ENCODE data around the gene C7orf25.

The C7orf25 gene

DNA sequence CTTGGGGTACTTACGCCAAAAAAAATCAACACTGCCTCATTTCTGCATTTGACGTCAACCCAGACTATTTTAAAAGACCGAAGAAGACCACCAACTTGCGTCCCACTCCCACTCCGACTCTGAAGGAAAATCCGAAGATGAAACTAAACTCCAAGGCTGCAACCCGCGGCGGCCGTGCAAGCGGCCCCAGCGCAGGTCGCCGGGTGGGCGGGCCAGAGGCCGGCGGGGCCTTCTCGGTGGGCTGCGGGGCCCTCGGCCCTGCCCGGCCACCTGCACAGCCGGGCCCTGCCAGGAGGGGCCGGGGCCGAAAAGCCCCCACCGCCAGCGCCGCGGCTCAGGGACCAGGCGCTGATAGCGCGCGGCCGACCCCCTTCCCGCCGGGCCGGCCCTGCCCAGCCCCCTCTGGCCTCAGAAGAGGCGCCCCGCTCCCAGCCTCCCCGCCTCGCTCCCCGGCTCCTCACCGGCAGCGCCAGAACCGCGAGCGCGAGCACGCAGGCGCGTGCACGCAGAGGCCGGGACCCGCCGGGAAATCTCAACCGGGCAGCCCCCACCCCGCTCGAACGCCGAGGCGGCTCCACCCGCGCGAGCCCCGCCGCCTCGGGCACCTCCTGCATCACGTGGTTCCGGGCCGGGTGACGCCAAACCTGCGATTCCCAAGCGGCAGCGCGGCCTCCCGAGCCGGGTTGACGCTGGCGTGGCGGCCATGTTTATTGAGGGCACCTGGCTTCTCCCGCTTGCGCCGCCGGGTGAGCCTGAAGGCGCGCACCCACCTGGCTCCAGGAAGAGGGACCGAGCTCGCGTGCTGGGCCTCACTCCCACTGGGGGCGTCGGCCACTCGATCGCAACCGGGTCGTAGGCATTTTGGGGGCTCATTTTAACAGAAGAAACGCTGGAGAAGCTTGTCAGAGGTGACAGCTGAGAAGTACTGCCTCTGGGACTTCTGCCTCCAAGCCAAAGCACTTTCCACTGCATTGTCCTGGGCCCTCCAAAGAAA is at the start of gene C7orf25:
Gene C7orf25 (minus strand): TSS at position 617 of the 994 bp plus-strand sequence. CDS start 1,170 bp downstream, outside the sequence.
- TF ChIP-seq, protein P1, sequence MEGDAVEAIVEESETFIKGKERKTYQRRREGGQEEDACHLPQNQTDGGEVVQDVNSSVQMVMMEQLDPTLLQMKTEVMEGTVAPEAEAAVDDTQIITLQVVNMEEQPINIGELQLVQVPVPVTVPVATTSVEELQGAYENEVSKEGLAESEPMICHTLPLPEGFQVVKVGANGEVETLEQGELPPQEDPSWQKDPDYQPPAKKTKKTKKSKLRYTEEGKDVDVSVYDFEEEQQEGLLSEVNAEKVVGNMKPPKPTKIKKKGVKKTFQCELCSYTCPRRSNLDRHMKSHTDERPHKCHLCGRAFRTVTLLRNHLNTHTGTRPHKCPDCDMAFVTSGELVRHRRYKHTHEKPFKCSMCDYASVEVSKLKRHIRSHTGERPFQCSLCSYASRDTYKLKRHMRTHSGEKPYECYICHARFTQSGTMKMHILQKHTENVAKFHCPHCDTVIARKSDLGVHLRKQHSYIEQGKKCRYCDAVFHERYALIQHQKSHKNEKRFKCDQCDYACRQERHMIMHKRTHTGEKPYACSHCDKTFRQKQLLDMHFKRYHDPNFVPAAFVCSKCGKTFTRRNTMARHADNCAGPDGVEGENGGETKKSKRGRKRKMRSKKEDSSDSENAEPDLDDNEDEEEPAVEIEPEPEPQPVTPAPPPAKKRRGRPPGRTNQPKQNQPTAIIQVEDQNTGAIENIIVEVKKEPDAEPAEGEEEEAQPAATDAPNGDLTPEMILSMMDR (IDR thresholded peaks at IDR 0.05; ENCODE audit: low read depth, low read length, missing control alignments): no peak

DNA sequence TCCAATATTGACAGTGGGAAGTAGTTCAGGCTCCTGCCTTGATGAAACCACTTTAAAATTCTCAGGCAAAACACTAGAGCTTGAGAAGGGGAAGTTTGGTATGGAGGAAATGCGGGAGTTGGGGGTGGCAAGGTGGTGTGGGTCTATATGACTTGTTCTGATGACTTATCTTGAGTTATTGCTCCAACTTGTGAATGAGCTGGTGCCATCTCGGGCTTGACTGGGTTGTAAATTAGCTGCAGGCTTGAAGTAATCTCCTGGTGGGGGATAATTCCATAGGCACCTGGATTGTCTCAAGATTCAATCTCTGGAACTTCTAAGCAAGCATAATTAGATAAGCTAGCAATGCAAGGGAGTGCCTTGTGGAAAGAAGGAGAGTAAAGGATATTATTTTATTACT is 49.3 kb upstream of the C7orf25 start:
- Histone ChIP-seq H3K27ac (no peak overlapping the region), H3K27me3 (replicated peaks) (no peaks in the 10 kb centered on the region), H3K36me3 (replicated peaks) (no peaks in the 10 kb centered on the region), H3K4me3 (ENCODE audit: low read depth, low read length) (no peak overlapping the region)
- DNase-seq: no peak
- in situ Hi-C loops (cut with HindIII; ENCODE audit: low pct_ligation_motif_present, low sequenced_read_pairs): no loop called here
- TF ChIP-seq, protein P1 (IDR thresholded peaks at IDR 0.05; ENCODE audit: low read depth, low read length, missing control alignments): no peak

More for the DNA sequence above, at the start of gene C7orf25:
- in situ Hi-C loops (cut with HindIII; ENCODE audit: low pct_ligation_motif_present, low sequenced_read_pairs): no loop called here
- peak; percentile 89 for DNase-seq
- Histone ChIP-seq H3K27ac (peak within 1 kb of the TSS; percentile 73), H3K4me3 (ENCODE audit: low read depth, low read length) (peak within 1 kb of the TSS; percentile 73), H3K27me3 (replicated peaks) (no peaks in the 10 kb centered on the region), H3K36me3 (replicated peaks) (peaks cover 9% of the 10 kb centered on the region)

DNA sequence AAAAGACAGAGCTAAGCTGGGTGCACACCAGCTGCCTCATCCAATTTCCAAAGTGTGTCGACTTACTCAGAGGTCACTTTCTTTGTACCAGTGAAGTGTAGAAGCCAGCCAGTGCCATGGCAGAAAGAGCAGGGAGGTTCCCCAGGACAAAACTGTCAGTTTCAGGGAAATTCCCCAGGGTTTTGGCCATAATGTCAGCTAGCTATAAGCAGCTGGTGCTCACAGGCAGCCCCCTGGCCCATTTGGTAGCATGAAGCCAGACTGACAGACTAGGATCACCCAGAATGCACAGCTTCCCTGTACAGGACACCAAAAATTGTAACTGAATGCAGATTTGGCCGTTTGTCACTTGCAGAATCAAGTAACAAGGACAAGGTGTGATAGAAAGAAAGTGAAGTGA is 48.9 kb upstream of the C7orf25 start:
- no peaks in the 10 kb centered on the region for H3K27me3 ChIP-seq (replicated peaks)
- TF ChIP-seq, protein P1 (IDR thresholded peaks at IDR 0.05; ENCODE audit: low read depth, low read length, missing control alignments): no peak
- no peak for DNase-seq
- no peaks in the 10 kb centered on the region for H3K36me3 ChIP-seq (replicated peaks)
- H3K27ac ChIP-seq: no peak overlapping the region
- in situ Hi-C loops (cut with HindIII; ENCODE audit: low pct_ligation_motif_present, low sequenced_read_pairs): no loop called here
- H3K4me3 ChIP-seq (ENCODE audit: low read depth, low read length): no peak overlapping the region

DNA sequence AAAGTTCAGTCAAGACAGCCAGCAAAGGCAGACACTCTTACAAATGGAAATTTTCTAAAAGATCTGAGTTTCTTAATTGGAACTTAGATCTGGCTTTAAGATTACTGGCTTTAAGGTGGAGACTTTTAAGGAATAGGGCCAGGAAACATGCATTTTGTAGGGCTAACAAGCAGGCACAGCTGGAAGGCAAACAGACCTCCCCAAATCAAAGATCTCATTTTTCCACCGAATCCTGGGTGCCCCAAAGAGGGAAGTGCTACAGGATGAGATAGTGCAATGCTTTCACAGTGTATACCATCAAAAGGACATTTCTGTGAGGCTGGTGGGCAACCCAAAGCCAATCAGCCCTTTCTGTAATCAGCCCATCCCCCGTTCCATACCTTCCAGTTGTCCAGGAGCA is 47.7 kb upstream of the C7orf25 start:
- no peaks in the 10 kb centered on the region for H3K36me3 ChIP-seq (replicated peaks)
- H3K4me3 ChIP-seq (ENCODE audit: low read depth, low read length): no peak overlapping the region
- in situ Hi-C loops (cut with HindIII; ENCODE audit: low pct_ligation_motif_present, low sequenced_read_pairs): no loop called here
- H3K27ac ChIP-seq: no peak overlapping the region
- DNase-seq: no peak
- H3K27me3 ChIP-seq (replicated peaks): no peaks in the 10 kb centered on the region
- TF ChIP-seq, protein P1 (IDR thresholded peaks at IDR 0.05; ENCODE audit: low read depth, low read length, missing control alignments): no peak

DNA sequence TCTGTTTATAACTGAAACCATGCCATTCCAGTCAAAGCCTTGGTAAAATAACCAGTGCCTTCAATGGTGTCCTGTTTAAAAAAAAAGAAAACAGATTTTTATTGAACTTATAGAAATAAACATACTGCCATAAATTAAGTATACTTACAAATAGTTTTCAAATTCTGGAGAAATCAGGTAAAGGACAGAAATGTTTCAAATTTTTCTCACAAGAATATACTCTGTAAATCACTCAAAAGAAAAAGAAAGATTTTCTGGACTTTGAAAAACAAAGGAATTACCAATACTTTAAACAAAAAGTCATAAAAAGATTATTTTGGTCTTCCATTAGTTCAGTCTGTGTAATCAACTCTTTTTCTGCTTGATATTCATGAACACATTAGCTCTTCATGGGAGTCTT is 44.2 kb upstream of the C7orf25 start:
- in situ Hi-C loops (cut with HindIII; ENCODE audit: low pct_ligation_motif_present, low sequenced_read_pairs): no loop called here
- TF ChIP-seq, protein P1 (IDR thresholded peaks at IDR 0.05; ENCODE audit: low read depth, low read length, missing control alignments): no peak
- DNase-seq: no peak

More for the DNA sequence above, 44.2 kb upstream of the C7orf25 start:
- H3K27me3 ChIP-seq (replicated peaks): no peaks in the 10 kb centered on the region
- H3K36me3 ChIP-seq (replicated peaks): no peaks in the 10 kb centered on the region
- H3K4me3 ChIP-seq (ENCODE audit: low read depth, low read length): no peak overlapping the region
- H3K27ac ChIP-seq: no peak overlapping the region
